Cerebellar nuclear complex (tissue), 1 donor: ENCODE data around the gene TLCD3A.
"Not testable (repeated sequence)": the region's sequence is repeated elsewhere in the genome, so short reads cannot be mapped to it uniquely, and the experiment has no call there.

Experiments used
- DNase-seq, 2 experiments: peaks; one replicate each; lab custom pipeline; 2025; lab: John Stamatoyannopoulos, UW

The TLCD3A gene

DNA sequence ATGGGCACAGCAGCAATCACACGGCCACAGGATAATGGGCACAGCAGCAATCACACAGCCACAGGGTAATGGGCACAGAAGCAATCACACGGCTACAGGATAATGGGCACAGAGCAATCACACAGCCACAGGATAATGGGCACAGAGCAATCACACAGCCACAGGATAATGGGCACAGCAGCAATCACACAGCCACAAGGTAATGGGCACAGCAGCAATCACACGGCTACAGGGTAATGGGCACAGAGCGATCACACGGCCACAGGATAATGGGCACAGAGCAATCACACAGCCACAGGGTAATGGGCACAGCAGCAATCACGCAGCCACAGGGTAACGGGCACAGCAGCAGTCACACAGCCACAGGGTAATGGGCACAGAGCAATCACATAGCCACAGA, 17.0 kb downstream of the TLCD3A start:
- not testable (repeated sequence) for DNase-seq

DNA sequence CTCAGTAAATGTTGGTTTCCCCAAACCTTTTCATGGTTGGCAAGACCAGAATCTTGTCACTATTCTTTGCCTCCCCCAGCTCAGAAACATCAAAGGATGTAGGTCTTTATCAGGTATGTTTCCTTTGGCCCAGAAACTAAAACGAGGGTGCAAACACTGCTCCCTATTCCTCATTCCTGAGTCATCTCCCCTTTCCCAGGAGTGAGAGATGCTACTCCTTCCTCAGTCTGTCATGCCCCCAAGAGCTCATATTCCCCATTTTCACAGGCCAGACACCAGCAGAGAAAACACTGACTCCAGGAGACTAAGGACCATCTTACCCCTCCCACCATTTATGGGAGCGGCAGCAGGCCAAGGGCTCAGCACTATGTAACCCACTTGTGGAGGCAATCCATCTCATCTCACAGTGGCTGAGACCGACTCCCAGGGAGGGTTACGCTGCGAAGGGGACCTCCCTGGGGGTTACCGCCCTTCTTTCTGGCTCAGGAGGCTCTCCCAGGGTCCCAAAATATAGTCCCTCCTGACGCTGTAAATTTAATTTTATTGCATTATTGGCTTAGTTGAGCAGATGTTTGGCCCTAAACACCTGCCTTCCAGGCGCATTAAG, 18.1 kb downstream of the TLCD3A start:
- no peak for DNase-seq

DNA sequence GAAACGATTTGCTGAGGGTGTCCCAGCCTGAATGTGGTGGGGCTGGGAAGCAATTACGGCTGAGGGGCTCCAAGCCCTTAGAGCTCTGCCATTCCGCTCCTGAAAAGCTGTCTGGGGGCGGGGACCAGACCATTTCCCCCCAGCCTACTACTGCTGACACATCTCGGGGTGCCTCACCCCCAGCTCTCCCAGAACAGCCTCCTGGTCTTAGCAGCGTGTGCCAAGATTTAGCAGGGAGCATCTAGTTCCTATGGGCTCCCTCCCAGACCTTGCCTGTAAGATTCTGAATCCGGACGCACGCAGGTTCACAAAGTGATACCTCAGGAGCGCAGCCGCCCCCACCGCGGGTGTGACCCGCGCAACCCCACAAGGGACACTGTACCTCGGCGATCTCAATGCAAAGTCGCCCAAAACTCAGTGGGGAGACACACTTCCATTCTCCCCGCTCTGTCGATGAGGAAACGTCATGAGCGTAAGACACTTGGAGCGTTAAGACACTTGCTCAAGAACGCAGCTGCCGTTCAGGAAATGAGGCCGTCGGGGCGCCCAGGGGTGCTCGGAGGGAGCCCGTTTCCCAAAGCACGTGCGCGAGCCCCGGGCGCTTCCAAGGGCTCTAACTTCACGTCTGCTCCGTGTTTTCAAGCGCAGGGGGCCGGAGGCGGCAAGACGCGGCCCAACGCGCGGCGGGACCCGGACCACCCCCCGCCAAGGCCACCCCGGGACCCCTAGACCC, 19.0 kb downstream of the TLCD3A start:
- no peak for DNase-seq

DNA sequence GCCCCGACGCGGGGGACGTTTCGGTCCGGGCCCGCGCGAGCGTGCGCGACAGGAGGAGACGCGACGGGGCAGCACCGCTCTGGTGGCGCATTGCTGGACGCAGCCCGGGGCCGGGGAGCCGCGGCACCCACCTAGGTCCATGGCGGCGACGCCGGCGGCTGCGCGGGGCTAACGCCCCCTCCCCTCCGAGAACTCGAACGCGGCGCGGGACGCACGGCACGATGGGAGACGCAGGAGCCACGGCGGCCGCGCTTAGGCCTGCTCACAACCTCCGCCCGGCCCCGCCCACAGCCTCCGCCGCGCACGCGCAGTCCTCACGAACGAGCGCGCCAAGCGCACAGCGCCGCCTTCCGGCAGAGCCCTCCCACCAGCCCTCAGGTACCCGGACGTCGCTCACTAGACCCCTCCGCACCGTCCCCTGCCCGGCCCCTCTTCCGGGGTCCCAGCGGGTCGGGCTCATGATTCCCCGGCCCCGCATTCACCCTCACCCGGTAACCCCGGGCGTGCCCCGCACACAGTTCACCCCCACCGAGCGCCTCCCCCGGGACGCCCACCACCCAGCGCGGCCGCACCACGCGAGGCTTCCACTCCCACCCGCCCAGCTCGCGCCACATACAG, 19.7 kb downstream of the TLCD3A start, which contains the start of gene GEMIN4:
GEMIN4 (minus strand) TSS at position 263 of the 618 bp plus-strand sequence; CDS start at position 141, 122 bp downstream.
- DNase-seq, result peak in 1 of 2 experiments; percentile 56

DNA sequence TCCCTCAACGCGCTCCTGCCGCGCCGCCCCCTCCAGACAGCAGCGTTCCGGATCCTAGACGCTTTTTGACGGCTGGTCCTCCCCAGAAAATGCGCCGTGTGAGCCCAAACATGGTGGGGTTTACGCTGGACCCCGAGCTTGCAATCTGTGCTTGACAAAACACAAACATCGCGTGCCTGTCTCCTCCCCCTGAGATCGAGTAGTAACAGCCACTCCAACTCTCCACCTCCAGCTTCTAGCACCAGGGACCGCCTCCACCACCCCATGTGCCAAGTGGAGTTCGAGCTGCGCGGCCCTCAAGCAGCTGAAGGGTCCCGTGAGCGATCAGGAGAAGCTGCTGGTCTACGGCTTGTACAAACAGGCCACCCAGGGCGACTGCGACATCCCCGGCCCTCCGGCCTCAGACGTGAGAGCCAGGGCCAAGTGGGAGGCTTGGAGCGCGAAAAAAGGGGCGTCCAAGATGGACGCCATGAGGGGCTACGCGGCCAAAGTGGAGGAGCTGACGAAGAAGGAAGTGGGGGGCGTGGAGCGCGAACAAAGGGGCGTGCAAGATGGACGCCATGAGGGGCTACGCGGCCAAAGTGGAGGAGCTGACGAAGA, 20.3 kb downstream of the TLCD3A start:
- no peak for DNase-seq

DNA sequence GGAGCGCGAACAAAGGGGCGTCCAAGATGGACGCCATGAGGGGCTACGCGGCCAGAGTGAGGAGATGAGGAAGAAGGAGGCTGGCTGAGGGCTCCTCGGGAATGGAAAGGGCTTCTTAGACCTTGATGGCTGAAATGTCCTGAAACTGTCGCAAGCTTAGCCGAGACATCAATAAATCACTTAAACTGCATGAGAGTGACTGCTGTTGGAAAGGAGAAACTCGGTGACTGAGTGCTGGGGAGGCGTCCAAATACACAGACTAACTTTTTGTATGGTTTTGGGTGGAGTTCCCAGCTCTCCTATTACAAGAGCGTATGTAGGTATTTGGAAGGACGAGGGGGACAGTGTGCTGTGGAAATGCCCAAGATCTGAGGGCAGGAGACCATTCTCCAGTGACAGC, 21.0 kb downstream of the TLCD3A start:
- no peak for DNase-seq

DNA sequence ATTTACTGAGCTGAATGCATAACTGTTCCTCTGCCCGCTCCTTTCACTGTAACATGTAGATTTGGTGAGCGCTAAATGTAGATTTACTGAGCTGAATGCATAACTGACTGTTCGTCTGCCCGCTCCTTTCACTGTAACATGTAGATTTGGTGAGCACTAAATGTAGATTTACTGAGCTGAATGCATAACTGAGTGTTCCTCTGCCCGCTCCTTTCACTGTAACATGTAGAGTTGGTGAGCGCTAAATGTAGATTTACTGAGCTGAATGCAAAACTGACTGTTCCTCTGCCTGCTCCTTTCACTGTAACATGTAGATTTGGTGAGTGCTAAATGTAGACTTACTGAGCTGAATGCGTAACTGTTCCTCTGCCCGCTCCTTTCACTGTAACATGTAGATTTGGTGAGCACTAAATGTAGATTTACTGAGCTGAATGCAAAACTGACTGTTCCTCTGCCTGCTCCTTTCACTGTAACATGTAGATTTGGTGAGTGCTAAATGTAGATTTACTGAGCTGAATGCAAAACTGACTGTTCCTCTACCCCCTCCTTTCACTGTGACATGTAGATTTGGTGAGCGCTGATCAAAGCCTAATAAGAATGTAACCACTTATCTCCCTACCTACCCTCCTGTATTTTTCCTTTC, 23.0 kb downstream of the TLCD3A start:
- DNase-seq, result not testable (repeated sequence)

DNA sequence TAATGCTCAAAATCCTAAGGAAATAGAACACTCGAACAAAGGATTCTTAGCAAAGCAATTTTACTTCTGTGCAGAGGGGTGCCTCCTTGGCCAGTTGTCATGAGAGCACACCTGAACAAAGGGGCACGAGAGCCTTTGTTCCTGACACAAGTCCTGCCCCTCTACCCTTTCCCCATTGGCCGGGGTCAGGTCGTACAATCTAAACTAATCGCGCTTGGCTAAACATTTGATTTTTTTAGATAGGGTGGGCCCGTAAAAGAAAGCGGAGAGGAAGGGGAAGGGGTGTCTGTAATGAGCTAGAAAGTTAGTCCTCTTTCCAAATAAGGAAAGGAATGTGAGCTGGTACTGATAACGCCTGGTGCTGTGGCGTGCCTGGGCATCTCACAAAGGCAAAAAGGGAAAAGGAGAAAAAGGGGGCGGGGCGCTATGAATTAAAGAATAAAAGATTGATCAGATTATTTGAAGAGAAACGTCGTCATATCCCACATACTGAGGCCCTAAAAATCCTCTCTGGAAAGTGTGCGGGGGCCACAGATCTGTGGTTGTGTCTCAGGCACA, 23.7 kb downstream of the TLCD3A start:
- not testable (repeated sequence) for DNase-seq

DNA sequence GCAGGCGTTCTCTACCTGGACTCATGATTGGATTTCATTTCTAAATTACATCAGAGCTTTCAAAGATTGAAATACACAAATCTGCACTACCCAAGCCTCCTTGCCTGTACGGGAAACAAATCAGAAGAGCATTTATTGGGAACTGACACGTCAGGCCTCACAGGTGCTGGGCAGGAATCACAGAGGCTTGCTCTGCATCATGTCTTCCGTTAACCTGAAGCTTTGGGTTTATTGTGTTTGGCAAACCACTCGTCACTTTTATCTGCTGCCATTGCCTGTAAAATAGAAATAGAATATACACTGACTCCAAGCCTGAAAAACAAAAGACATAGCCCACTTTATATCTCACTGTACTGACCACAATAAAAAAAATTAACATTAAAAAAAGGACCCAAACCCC, 27.6 kb downstream of the TLCD3A start:
- DNase-seq, result no peak

DNA sequence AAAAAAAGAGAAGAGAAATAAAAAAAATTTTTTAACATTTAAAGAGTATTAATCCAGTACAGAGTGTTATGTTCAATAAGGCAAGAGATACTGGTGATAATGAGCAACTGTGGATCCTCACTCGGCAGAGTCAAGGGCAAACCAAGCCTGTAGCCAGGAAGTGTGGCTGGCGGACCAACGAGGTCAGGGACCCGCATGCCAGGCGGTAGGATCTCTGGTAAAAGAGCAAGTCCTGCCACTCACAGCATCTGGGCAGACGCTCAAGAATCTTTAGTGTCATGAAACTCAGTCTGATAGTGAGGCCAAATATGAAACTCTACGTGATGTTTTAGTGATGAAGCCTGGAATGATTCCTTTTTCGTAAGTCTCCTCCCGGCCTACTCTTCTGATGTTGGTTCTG, 28.0 kb downstream of the TLCD3A start:
- no peak for DNase-seq

DNA sequence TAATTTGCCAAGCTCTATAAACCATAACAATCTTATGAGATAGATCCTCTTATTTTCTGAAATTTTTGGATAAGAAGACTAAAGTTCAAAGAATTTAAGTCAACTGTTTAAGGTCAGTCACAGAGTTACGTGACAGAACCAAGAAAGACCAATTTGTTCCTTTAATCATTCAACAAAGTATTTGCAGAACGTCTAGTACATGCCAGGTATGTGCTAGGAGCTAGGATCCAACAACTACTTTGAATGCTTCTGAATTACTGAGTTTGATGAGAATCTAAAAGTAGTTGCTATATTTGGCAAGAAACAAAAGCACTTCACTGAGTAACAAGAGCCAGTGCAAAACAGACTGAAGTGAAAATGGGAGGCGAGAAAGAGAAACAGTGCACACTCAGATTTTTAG, 34.7 kb downstream of the TLCD3A start:
- no peak for DNase-seq

DNA sequence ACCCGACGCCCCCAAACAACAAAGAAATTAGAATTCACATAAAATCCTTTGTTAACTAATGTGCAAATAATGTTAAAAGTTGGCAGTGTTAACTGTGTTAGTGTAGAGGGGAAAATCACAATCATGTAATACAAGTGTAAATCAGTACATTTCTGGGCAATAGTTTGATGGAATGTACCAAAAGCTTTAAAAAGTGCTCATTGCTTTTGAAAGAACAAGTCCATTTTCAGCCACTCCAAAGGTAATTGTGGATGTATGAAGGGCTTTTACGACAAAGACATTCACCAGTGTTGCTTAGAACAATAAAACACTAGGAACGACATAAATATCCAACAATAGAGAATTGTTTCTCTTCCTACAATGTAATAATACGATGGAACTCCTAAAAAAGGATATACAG, 40.6 kb downstream of the TLCD3A start:
- DNase-seq, result no peak

DNA sequence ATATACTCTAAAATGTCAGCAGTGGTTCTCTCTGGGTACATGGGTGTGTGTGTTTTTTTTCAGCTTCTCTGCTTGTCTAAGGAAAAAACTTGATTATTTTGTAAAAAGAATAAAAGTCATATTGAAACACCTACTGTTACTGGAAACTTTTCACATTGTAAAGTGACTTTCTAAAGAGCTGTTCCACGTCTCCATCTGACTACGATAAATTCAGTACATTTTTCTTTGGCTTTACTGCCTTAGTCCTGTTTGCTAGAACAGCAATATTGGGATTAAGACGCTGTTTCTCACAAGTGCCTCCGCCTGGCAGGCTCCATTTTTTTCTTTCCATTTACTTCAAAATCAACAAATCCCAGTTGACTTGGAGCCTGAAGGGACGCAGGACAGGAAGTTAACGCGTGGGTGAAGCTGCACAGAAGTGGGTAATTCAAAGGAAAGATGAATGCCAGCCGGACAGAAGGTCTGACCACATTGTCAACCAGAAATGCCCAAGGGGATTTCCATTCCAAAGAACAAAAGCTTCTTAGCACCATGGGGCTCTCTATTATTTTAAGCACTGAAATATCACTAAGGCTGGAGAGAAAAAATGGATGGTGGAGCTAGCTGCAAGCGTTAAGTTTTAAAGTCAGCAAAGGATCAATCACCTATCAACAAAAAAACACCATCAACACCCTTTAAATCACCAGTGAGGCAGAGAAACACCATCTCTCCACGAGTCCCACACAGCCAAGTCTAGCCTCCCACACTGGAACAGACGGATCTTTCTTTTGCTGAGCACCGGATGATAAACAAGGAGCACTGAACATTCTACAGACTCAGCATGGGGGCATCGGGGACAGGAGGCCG, 41.3 kb downstream of the TLCD3A start:
- DNase-seq, result no peak

DNA sequence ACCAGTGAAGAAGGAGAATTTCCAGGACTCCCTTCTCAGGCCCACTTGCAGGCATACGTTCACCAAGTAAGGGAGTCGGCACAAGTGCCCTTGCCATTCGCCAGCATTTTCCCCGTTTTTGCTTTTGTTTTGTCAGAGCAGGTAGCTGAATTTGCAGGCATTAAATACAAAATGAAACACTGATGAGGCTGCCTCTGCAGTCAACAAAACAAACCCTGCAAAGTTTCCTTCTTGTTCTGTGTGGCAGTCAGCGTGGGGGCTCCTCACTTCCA, 41.9 kb downstream of the TLCD3A start:
- DNase-seq, result no peak

DNA sequence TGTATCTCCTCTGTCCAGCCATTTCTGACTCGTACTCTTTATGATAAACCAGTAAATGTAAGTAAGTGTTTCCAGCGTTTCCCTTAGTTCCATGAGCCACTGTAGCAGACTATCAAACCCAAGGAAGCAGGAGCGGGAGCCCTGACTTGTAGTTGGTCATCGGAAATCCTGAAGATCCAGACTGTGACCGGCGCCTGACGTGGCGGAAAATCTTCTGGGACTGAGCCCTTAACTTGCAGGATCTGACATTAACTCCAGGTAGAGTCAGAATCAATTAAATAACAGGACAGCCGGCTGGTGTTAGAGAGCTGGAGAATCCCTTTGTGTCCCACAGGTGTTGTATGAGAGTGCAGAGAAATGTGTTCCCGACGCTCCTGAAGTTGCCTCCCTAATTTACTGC, 45.7 kb downstream of the TLCD3A start:
- no peak for DNase-seq

DNA sequence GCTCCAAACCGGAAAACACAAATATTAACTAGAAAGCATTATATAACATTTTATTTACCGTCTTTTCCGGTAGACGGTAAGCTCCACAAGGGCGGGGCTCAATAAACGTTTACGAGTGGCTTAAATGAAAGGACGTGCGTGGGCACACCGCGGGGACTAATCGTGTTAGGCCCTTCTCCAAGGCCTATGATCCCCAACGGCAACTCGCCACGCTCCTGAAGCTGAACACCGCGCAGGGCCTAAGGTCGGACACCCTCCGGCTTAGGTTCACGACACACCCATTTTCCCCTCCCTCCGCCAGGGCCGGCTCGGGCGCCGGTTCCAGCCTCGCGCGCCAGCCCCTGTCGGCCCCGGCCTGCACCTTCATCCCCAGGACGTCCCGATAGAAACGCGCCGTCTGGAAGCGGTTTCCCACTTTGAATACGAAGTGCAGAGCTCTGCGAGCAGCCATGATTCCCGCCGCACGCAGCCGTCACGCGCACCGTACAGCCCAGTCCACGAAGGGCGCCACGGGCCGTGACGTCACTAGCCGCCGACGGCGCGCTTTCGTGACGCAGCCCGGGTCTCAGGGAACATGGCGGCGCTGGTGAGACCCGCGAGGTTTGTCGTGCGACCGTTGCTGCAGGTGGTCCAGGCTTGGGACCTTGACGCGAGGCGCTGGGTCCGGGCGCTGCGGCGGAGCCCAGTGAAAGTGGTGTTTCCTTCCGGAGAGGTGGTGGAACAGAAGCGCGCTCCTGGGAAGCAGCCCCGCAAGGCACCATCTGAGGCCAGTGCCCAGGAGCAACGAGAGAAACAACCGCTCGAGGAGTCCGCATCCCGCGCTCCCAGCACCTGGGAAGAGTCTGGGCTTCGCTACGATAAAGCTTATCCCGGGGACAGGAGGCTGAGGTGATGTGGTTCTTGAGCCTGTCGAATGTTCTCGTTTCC, 49.7 kb downstream of the TLCD3A start, which contains the start of the genes GLOD4 and MRM3:
GLOD4 (minus strand) TSS at position 476 of the 927 bp plus-strand sequence; CDS start at position 451, 25 bp downstream.
MRM3 (plus strand) TSS at position 549 of the 927 bp plus-strand sequence; CDS start at position 575, 26 bp downstream.
- DNase-seq, result peak in 1 of 2 experiments; percentile 48

DNA sequence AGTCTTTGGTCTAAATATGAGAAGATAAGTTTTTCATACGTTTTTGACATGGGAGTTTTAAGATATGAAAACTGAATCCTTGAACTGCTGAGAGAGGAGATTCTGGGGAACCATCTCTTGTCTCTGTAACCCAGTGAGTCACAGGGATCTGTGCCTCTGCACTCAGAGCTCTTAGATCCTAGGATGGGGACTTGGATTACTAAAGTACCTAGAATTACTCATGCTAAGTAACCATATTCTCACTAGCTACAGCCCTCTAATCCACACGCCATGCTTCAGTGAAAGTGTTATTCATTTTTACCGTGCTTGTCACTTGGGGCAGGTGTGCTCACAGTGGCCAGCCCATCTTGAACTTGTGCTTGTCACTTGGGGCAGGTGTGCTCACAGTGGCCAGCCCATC, 51.7 kb downstream of the TLCD3A start:
- DNase-seq, result no peak

DNA sequence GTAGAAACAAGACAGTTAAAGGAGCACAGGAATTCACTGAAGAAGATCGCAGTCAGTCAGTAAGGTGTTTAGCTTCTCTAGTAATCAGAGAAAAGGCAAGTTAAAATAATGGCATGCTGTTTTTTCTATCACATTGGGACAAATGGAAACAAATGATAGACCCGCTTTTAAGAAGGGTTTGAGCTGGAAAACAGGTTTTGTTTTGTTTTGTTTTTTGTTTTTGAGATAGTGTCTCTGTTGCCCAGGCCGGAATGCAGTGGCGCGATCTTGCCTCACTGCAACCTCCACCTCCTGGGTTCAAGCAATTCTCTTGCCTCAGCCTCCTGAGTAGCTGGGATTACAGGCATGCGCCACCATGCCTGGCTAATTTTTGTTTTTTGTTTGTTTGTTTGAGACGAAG, 53.5 kb downstream of the TLCD3A start:
- DNase-seq, result not testable (repeated sequence)

DNA sequence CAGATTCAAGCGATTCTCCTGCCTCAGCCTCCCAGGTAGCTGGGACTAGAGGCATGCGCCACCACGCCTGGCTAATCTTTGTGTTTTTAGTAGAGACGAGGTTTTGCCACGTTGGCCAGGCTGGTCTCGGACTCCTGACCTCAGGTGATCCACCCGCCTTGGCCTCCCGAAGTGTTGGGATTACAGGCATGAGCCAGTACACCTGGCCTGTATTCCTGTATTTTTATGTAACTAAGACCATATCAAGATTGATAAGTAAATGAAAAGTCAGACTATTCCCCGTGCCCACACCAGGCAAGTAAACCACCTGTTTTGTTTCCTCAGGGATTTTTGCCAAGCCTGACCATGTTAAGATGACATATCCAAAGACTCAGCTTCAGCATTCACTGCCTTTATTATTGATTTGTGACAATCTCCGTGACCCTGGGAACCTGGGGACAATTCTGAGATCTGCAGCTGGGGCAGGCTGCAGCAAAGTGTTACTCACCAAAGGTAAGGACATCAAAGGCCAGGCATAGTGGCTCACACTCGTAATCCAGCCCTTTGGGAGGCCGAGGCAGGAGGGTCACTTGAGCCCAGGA, 55.3 kb downstream of the TLCD3A start:
- DNase-seq, result no peak

DNA sequence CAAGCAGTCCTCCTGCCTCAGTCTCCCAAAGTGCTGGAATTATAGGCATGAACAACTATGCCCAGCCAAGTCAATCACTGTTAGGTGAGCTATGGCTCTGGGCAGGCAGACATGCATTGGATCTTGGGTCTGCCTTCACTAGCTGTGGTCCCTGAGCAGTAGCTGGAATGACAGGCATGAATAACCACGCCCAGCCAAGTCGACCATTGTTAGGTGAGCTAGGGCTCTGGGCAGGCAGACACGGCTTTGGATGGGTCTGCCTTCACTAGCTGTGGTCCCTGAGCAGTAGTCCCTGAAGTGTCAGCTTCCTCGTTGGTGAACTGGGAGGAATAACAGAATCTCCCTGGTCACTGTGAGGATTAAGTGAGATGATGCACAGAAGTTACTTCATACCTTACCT, 56.2 kb downstream of the TLCD3A start:
- no peak for DNase-seq
